Right lobe of liver (tissue), 6 donors: ENCODE data around the gene GLT1D1. TPM values are rescaled to one million over a fixed set of nuclear protein-coding genes. Genes with fewer than 3 reads are reported as not detected.

Experiments
- ATAC-seq, 4 donors: fragments of 200-7000 bp; cut with Tn5 transposase; one replicate each; pipeline ENCODE4 v1.9.1; 2020; ENCODE audit warnings: mild to moderate bottlenecking in 4 of 4, moderate library complexity in 4 of 4
- DNase-seq, 3 donors: peaks; one replicate each; pipeline ENCODE4 v3.0.0-alpha.2; 2020
- H3K27ac ChIP-seq, 3 donors: fragments of 200-600 bp; one replicate each; pipeline ENCODE4 v1.8.0; 2022
- H3K27me3 ChIP-seq, 2 donors: fragments of 200-600 bp; one replicate each; pipeline ENCODE4 v1.8.0; 2022
- H3K36me3 ChIP-seq, 4 donors: fragments of 200-600 bp; sonication (generic) in 1 of 4; one replicate each; pipeline versions ENCODE4 v1.5.1 to v1.8.0; 2017 to 2022; ENCODE audit warnings: control low read depth in 1 of 4
- H3K4me1 ChIP-seq, 4 donors: fragments of 200-600 bp; sonication (generic) in 1 of 4; one replicate each; pipeline versions ENCODE4 v1.5.1 to v1.8.0; 2017 to 2022; ENCODE audit warnings: control low read depth in 1 of 4
- H3K4me3 ChIP-seq, 3 donors: fragments of 200-600 bp; one replicate each; pipeline ENCODE4 v1.8.0; 2022
- H3K9me3 ChIP-seq, 4 donors: fragments of 200-600 bp; sonication (generic) in 1 of 4; one replicate each; pipeline versions ENCODE4 v1.5.1 to v1.8.0; 2017 to 2022; ENCODE audit warnings: control low read depth in 1 of 4
- CTCF ChIP-seq, 4 donors: fragments of 200-600 bp in 3 of 4; fragments of 450-650 bp in 1 of 4; IDR thresholded peaks; one replicate each; pipeline versions ENCODE4 v1.5.1 to v1.8.0; 2016 to 2022; ENCODE audit warnings: antibody characterized with exemption in 4 of 4, mild to moderate bottlenecking in 2 of 4
- POLR2A ChIP-seq: fragments of 450-650 bp; IDR thresholded peaks from one replicate; pipeline ENCODE4 v1.6.1; 2017; ENCODE audit warnings: antibody characterized with exemption, mild to moderate bottlenecking
- WGBS: methylation state at CpG from one replicate; pipeline ENCODE4 v1.1.6; 2018; ENCODE audit warnings: low coverage, low lambda C conversion rate; ENCODE audit not compliant: insufficient coverage; ENCODE audit errors: missing lambda C conversion rate; 5-methylcytosine and 5-hydroxymethylcytosine counted together
- intact Hi-C, 2 donors: fragments of 100-400 bp; cut with DNase I; formaldehyde crosslinking; loops; one replicate each; pipeline versions ENCODE4 v1.11.2 to v1.14.1; 2022
- total RNA-seq, 6 experiments: library from RNA; depleted of rRNA in 2 of 6; stranded (reverse); fragments of >200 nt in 2 of 6; fragmentation: NEBNext Ultra II Directional in 3 of 6; extraction: Animal tissue kit (Norgen Biotek cat#: 25700) in 3 of 6; gene quantifications; one replicate each; pipeline versions ENCODE4 v1.1.0 to v1.2.4, GENCODE V29; 2016 to 2023
- donor health status: DM: no; HTN: yes; CAD: no.
- donor health status: DM: no; HTN: no; CAD: no.
- donor health status: DM: no; HTN: no; CAD: no.
- donor health status: DM: no; HTN: yes; CAD: no.
- donor health status: DM: no; HTN: yes; CAD: no.

The GLT1D1 gene
- total RNA-seq, 6 experiments from 2014 or later = 14.9 to 21.9 (median 20.2) TPM

- no peaks in the 10 kb centered on the region for H3K9me3 ChIP-seq
- 77% methylated on average over 7 of the region's 8 CpGs for WGBS
- no peaks in the 10 kb centered on the region for H3K4me1 ChIP-seq
- no peaks in the 10 kb centered on the region for H3K36me3 ChIP-seq
- TF ChIP-seq CTCF (IDR thresholded peaks at IDR 0.05) (no peak), POLR2A (no peak)
- no peak overlapping the region for H3K27ac ChIP-seq
- intact Hi-C loops = no loop called here
- no peak overlapping the region for H3K4me3 ChIP-seq
- no peak for DNase-seq
- ATAC-seq = no peak
- no peaks in the 10 kb centered on the region for H3K27me3 ChIP-seq
These were observed 142.3 kb downstream of the GLT1D1 start for GRCh38 chr12:128995619-128996018.

GRCh38 chr12:129001826-129002225 lies 148.5 kb downstream of the GLT1D1 start:
- ATAC-seq = no peak
- H3K9me3 ChIP-seq = no peaks in the 10 kb centered on the region
- DNase-seq = no peak
- no peak overlapping the region for H3K4me3 ChIP-seq
- H3K36me3 ChIP-seq = no peaks in the 10 kb centered on the region
- no peaks in the 10 kb centered on the region for H3K4me1 ChIP-seq
- intact Hi-C loops = no loop called here
- no peak overlapping the region for H3K27ac ChIP-seq
- 88% methylated on average over 6 of the region's 6 CpGs for WGBS
- TF ChIP-seq CTCF (IDR thresholded peaks at IDR 0.05) = no peak
- TF ChIP-seq POLR2A = no peak
- no peaks in the 10 kb centered on the region for H3K27me3 ChIP-seq

GRCh38 chr12:129002427-129002826 lies 149.1 kb downstream of the GLT1D1 start:
- Histone ChIP-seq H3K27me3 (no peaks in the 10 kb centered on the region), H3K4me3 (no peak overlapping the region), H3K36me3 (no peaks in the 10 kb centered on the region), H3K27ac (no peak overlapping the region), H3K9me3 (no peaks in the 10 kb centered on the region), H3K4me1 (no peaks in the 10 kb centered on the region)
- no peak for ATAC-seq
- 69% methylated on average over 8 of the region's 8 CpGs for WGBS
- no peak for TF ChIP-seq CTCF (IDR thresholded peaks at IDR 0.05)
- TF ChIP-seq POLR2A = no peak
- intact Hi-C loops = no loop called here
- no peak for DNase-seq

- DNase-seq (no peak), ATAC-seq (no peak)
- TF ChIP-seq POLR2A (no peak), CTCF (IDR thresholded peaks at IDR 0.05) (no peak)
- Histone ChIP-seq H3K27me3 (no peaks in the 10 kb centered on the region), H3K4me3 (no peak overlapping the region), H3K9me3 (no peaks in the 10 kb centered on the region), H3K27ac (no peak overlapping the region), H3K4me1 (no peaks in the 10 kb centered on the region), H3K36me3 (no peaks in the 10 kb centered on the region)
- intact Hi-C loops = no loop called here
- 88% methylated on average over 8 of the region's 8 CpGs for WGBS
These were observed 152.1 kb downstream of the GLT1D1 start for GRCh38 chr12:129005416-129005815.

- no peak for TF ChIP-seq CTCF (IDR thresholded peaks at IDR 0.05)
- no peak for TF ChIP-seq POLR2A
- H3K27me3 ChIP-seq = no peaks in the 10 kb centered on the region
- no peaks in the 10 kb centered on the region for H3K4me1 ChIP-seq
- no peaks in the 10 kb centered on the region for H3K9me3 ChIP-seq
- ATAC-seq (no peak), DNase-seq (no peak)
- 77% methylated on average over 3 of the region's 6 CpGs for WGBS
- H3K36me3 ChIP-seq = no peaks in the 10 kb centered on the region
- H3K27ac ChIP-seq = no peak overlapping the region
- intact Hi-C loops = no loop called here
- no peak overlapping the region for H3K4me3 ChIP-seq
These were observed 152.6 kb downstream of the GLT1D1 start for GRCh38 chr12:129005829-129006228.
